ENCODE measurements around the gene SOX30.
A peak's percentile ranks its signal among the peaks of the same experiment; 100 is the strongest.

Gene SOX30

DNA sequence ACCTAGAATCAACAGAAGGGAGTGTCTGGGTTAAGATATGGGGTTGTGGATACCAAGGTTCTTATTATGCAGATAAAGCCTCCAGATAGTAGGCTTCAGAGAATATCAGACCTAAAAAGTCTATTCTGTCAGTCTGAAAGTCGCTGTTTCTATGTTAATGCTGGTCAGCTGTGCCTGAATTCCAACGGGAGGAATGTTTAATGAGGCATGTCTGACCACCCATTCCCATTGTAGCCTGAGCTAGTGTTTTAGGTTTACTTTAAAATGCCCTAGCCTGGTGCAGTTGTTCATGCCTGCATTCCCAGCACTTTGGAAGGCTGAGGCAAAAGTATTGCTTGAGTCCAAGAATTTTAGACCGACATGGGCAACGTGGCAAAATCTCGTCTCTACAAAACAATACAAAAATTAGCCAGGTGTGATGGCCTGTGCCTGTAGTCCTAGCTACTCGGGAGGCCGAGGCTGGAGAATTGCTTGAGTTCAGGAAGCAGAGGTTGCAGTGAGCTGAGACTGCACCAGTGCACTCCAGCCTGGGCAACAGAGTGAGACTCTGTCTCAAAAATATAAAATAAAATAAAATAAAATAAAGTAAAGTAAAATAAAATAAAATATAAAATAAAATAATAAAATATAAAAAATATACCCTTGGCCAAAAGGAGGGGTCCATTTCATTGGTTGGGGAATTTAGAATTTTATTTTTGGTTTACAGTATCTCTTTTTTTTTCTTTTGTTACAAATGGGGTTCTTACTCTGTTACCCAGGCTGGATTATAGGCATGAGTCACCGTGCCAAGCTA is 7.8 kb upstream of the SOX30 start:
- DNase-seq: no peak

DNA sequence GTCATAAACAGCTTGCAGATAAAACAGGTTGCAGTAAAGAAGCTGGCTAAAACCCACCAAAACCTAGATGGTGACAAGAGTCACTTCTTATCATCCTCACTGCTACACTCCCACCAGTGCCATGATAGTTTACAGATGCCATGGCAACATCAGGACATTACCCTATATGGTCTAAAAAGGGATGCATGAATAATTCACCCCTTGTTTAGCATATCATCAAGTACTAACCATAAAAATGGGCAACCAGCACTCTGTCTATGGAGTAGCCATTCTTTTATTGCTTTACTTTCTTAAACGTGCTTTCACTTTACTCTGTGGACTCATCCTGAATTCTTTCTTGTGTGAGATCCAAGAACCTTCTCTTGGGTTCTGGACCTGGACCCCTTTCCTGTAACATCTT is 6.7 kb upstream of the SOX30 start:
- DNase-seq: no peak

DNA sequence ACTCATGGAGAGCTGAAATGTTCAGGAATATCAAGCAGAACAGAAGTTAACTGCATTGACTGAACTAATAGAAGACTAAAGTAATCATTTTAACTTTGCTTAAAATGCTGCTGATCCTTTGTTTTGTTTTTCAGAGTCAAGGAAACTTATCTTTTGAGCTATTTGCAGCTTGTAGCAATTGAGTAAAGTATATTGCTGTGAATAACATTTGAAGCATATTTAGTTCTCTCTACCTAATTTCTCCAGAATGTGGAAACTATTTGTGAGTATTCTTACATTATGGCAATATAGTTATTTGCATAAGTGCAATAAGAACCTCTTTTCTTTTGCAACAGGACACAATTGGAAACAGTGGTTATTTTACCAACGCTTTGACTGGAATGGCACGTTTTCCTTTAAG is 5.3 kb upstream of the SOX30 start:
- no peak for DNase-seq

DNA sequence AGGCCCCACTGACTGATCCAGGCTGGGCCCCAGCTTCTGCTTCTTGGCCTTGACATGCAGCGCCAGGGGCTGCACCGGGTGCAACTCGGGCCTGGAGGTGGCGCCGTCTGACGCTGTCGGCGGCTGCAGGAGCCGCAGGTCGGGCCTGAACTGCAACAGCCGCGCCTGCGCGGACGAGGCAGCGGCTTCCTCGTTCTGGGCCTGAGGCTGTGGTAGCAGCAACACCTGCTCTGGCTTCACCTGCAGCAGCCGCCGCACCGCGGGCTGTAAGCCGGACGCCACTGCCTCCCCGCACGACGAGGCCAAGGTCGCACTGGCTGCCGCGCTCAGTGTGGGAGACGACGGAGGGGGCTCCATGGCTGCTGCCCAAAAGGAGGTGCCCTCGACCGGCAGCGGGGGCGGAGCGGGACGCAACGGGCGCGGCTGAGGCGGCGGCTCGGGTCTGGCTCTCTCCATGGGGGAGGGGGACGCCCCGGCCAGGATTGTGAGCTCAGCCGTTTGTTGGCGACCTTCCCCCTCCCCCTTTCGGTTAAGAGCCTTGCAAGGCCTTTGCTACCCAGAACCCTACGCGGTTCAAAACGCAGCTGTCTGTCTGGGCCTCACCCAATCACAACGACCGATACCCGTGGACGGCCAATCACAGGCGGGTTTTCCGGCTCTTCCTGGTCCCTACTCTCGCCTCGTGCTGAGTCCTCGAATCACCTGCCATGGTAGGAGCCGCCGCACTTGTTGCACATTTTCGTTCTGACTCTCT is 438 bp downstream of the SOX30 start:
- peak; percentile 88 for DNase-seq

DNA sequence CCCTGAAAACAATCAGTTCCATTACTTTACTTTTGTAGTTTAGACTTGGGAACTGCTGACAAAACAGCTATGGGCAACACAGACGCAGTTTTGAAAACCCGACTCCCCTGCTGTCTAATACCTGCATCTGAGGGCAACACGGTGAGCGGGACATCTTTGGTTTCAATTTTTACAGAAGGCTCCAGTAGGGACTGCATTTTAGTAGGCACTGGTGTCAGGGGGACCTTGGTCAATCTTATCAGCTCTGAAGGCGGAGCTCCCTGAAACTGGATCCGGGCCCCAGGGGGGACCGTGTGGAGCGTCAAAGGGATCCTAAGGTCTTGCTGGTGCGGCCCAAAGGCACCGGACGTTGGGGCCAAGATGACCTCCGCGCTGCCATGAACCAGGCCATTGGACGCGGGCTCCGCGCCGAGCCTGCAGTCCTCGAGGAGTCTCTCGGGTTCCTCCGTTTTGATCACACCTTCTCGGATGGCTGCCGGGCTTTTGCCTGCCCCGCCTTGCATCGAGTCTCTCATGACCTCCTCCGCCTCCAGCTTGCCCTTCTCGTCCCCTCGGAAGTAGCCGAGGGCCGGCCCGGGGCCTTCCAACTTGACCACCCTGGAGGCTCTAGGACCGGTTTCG is 1.1 kb downstream of the SOX30 start:
- no peak for DNase-seq

DNA sequence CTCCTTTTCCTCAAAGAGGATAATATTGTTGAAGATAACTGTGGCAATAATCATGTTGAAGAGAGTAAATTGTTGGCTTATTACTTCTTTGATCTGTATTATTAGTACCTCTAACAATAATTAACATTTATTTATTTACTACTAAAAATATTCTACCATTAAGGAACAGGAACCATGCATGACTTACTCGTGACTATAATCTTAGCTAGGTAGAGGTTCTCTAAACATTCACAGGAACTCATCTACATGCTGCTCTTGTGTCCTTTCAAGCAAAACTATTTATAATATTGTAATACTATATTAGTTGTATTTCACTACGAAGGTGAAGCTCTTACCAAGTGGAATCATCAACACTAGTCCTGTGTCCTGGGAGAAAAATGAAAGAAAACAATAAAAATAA is 3.1 kb downstream of the SOX30 start:
- no peak for DNase-seq

DNA sequence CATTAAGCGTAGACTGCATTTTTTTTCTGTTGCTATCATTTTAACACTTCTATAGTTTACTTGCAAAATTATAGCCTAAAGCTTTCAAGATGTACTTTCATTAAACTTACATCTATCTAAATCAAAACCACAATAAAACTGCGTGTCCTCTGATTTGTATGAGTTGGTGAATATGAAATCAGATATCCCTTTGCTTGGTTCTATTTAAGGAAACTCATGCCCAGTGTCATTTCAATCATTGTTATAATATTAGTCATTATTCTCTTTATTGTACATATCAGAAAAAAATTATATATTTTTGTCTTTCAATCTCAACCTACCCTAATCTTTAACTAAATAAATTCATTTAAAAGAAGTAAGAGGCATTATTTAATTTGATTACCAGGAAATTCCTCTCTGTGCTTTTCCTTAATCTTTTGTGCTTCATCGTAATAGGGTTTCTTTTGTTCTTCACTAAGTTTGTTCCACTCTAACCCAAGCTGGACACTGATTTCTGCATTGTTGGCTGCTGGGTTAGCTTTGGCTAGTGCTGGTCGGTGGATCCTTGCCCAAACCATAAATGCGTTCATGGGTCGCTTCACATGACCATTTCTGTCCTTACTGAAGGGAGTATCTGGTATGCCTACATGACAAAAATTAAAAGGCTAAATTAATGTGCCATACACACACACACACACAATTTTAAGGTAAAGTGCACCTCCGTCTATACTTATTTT is 3.8 kb downstream of the SOX30 start:
- DNase-seq: no peak

DNA sequence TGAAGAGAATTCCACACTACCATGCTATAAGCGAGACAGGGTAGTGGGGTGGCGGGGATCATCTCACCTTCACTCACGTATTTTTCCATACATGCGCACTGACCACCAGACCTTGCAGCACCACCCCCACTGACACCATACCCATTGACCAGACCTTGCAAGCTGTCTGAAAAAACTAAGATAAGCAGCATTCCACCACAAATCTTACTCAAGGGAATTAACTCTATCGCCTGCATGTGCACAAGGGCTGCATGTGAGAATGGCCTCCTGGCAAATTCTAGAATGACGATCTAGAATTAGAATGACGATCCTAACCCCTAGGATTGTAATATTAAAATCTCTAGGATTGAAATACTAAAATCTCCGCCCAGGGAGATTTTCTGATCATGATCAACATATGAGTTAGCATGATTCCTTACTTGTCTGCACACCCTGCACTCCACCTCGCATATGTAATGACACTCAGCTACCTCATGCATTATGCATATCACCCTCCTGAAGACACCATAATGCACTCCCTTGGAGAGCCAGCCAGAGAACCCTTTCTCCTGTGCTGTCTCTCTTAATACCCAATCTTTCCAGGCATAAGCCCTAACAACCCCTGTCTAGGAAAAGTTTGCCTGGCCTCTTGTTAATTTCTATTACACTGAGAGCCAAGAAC is 11.7 kb downstream of the SOX30 start:
- no peak for DNase-seq

DNA sequence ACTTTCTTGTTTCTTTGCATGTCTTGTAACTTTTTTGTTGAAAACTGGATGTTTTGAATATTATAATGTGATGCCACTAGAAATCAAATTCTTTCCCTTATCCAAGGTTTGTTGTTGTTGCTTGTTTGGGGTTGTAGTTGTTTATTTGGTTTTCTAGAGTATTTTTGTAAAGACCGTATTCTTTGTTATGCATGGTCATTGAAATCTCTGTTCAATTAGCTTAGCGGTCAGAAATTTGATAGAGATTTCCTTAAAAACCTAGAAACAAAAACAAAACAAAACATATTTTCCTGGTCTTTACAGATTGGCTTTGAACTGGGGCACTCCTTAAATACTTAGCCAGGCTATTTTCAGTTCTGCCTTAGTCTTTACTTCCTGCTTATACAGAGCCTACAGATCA is 21.9 kb downstream of the SOX30 start:
- no peak for DNase-seq

DNA sequence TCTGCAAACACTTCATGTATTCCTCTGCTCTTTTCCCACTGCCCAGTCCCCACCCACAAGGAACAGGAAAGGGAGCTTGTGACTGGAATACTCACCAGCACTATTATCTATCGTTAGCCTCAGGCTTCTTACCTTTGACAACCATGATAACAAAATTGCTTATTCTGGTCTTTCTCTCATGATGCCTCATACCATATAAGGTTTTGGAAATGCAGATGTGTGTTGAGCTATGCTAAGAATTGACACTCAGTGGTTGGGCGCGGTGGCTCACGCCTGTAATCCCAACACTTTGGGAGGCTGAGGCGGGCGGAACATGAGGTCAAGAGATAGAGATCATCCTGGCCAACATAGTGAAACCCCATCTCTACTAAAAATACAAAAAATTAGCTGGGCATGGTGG is 25.4 kb downstream of the SOX30 start:
- DNase-seq: no peak

DNA sequence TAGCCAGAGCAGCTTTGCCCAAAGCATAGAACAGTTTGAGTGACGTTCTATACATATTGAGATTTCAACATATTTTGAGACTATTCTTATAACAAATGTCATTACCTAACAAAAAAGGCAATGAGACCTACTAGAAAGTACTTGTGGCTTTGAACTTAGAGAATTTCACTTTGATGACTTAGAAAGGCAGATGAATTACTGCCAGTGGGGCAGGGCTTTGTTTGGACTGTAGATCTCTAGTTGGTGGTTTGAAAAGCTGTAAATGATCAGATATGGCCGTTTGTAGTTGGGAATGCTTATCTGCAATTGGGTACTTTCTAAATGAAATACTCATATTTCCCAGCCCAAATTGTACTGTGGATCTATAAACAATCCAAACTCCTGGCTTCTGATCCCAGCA is 28.1 kb downstream of the SOX30 start:
- DNase-seq: no peak

DNA sequence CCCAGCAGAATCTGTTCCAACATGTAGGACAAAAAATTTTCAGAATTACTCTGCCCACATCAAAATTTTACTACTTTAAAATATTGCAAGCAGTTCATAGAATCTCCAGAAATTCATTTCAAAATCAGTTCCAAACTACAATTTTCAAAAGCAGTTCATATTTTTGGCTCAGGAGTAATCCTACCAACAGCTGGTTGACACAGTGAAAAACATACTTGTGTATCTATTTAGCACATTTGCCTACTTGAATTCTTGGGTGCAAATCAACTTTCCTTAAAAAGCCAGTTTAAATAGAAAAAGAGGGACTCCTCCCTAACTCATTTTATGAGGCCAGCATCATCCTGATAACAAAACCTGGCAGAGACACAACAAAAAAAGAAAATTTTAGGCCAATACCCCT is 31.5 kb downstream of the SOX30 start:
- DNase-seq: no peak

DNA sequence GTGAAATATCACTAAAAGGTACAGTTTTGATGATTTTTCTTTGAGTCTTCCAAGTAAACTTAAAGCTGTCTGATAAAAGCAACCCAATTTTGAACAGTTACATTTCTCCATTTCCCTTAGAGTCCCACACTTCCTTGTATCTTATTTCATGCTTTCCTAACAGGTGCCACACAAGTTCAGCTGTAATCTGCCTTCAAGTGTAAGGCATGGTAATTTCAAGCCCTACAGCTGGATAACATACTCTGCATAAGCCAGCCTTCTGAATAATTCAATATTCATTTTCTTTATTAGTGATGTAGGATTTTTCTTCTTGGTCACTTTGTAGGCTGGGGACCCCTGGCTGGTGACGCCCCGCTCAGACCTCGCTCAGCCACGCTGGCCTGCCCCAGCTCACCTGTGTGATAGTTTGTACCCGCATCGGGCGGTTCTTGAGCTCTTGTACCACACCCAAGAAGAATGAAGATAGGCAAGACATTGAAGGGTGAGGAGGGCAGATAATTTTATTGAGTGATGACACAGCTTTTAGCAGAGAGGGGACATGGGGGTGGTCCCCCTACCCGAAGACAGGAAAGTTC is 34.0 kb downstream of the SOX30 start:
- DNase-seq: no peak

DNA sequence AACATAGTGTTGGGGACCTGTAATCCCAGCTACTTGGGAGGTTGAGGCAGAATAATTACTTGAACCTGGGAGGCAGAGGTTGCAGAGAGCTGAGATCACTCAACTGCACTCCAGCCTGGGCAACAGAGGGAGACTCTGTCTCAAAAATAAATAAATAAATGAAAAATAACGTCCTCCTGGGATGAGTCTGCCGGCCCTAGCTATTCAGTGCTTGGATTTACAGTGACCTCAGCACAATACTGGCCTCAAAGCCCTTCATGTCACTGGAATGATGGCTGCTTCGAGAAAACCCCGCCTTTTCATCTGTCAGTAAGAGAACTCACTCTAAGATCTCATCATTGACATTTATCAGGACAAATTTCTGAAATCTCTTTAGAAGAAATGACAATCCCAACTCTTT is 35.5 kb downstream of the SOX30 start:
- DNase-seq: no peak

DNA sequence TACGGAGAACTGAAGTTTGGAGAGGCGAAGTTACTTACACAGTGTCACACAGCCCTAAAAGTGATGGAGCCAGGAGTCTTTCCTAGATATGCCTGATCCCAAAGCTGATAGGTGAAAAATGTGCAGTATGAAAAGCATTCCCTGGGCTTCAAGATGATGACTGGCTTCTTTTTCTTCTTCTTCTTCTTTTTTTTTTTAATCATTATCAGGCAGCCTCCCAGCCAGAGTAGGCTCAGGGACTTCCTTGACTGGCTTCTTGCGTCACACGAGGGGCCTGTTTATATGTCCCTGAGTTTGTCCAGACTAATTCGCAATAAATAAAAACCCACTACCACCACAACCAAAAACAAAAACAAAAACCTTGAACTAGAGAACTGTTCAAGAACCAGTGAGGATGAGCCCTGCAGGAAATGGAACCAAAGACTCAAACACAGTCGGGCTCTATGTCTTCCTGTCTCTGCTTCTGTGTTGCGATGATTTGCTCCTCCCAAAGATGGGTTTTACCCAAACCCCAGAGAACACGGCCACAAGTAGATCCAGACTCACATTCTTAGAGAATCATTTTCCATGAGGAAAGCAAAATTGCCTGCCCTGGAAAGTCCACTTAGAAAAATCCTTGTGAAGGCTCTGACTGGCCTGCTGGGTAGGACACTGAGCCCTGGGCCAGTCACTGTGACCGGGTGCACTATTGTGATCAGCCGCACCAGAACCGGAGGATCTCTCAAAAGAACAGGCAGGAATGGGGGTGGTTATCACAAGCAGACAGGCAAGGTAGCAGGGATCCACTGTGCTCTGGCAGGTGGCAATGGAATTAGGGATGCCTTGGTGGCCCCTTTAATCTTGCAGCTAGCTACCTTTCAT is 38.6 kb downstream of the SOX30 start:
- peak; percentile 28 for DNase-seq

DNA sequence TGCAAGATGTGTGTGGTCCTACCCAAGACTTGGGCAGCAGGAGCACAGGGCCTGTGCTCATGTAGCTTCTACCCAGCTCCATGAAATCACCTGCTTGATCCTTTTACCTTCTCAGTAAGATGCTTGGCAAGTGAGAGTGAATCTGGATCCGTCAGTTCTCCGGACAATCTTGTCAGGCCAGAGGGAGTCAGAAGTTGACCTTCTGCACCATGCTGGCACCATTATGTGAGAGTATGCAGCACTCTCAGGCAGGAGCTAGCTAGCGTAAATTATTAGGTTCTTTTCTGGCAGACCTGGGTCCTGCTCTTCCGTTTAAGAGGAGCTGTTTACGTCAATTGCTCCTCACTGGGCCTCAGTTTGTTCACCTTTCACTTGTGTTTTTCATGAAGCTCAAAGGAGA is 39.7 kb downstream of the SOX30 start:
- DNase-seq: no peak

DNA sequence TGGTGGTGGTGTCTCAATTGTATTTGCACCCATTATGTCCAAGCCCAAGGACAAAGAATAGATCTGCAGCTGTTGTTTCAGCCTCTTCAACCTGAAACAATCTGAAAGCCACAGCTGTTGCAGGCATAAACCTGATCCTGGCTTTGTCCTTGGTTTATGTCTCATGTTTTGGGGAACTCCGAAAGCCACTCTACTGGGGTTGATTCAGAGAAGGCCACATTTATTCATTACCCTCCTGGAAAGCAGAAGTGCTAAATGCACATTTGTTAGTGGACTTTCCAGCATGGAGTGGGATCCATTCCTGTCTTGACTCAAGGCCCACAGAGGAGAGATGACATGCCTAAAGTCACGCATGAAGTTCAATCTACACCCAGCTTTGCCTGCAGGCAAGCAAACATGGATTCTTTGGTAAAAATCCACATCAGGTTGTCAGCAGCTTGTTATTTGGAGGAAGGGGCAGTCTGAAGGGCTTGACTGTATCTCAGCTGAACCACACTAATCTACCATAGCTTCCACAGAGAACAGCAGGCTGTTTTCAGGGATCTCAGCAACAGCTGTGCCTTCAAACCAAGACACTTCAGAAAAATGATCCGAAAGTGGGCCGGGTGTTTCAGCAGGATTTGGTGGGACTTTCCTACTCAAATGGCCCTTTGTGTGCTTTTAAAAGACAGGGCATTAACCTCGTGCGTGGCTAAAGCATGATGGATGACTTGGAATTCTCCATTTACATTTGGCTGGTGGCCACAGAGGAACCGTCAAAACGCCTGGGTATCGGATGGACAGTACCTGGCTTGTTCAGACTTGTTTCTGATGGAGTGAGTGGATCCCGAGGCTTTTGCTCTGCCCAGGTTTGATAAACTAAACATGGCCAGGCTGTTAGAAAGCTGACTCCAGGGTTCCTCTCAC is 40.4 kb downstream of the SOX30 start:
- DNase-seq: peak; percentile 12

DNA sequence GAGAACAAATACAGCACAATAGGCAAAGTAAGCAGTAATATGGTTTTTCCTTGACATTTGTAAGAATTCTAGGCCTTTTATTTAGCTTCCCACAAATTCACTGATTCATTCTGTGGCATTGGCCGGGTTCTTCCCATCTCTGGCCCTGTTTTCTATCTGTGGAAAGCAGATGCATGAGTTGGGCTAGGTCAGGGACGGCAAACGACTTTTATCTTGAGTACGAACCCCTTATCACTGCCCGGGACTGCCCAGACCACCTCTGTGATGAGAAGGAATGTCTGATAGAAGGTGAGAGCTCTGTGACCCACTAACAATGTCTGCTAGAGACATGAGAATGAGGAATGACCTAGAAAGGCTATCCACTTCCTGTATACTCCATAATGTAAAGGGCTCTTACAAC is 41.2 kb downstream of the SOX30 start:
- no peak for DNase-seq

DNA sequence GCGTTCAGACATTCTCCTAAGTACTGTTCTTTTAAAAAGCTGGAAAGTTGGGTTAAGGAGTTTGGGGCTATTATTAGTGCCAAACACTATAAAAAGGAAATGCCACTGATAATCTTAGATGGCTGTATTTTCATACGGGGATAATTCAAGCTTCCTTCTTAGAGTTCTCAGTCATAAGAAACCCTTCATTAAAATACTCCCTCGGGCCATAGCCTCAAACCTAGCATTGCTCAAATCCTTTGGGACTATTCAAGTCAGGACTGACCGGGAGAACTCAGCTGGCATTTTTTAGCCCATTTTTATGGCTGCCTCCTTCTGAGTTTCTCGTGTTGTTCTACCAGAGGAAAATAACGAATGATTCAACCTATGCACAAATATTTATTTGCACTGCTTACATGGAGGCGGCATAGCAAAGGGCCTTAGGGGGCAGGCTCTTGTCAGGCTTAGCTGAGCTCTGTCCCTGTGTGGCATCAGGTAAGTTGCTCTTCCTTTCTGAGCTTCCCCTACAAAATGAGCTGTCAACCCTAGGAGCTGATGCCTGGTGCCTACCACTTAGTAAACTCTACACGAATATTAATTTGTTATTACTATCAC is 43.2 kb downstream of the SOX30 start:
- DNase-seq: no peak

All from CD4-positive, alpha-beta T cell treated with Interleukin-4 for 4 hours (primary cell).